ENCODE results near the gene NFKBIA.
A peak's percentile ranks its signal among the peaks of the same experiment; 100 is the strongest.

The NFKBIA gene

DNA sequence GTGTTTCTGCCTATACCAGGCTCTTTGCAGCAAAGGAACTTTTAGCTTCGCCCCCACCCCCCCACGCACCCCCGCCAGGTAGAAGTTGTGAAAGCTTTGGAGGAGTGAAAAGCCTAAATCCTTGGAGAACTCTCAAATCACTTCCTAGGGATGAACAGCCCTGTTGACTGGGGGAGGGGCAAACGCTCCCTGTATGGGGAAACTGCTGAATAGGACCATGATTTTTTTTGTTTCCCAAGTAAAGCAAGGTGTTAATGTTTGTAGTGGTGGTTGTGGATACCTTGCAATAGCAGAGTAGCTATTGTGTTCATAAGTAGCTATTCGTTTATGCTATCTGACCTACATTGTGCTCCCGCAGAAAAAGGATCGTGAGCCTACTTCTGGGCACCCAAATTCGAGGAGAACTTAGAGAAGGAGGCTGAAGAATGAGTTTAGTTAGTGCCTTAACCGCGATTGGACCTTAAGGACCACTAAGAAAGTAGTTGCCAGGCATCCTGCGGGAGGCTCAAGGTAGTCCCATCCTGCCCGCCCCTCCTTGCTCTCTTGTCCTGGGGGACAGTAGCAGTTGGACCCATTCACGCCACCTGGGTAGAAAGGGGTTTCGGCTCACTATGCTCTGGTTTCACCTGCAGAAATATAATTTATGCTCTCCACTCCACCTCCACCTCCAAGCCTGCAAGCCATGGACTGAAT, 901 bp upstream of the NFKBIA start:
- H3K36me3 ChIP-seq (ENCODE audit: low read depth), result peaks cover 33% of the 10 kb centered on the region
- ATAC-seq (ENCODE audit: low read depth) (no peak), DNase-seq (ENCODE audit: low spot score) (no peak)
- H3K9me3 ChIP-seq (ENCODE audit: severe bottlenecking), result no peaks in the 10 kb centered on the region
- peak overlapping the region; percentile 93 for H3K27ac ChIP-seq (ENCODE audit: poor library complexity, severe bottlenecking)
- no peaks in the 10 kb centered on the region for H3K27me3 ChIP-seq (ENCODE audit: insufficient read depth, poor library complexity, severe bottlenecking)
- H3K4me3 ChIP-seq (ENCODE audit: severe bottlenecking), result peak overlapping the region; percentile 92
- peaks cover 43% of the 10 kb centered on the region for H3K4me1 ChIP-seq (ENCODE audit: insufficient read depth, poor library complexity, severe bottlenecking)
- TF ChIP-seq, protein P1, sequence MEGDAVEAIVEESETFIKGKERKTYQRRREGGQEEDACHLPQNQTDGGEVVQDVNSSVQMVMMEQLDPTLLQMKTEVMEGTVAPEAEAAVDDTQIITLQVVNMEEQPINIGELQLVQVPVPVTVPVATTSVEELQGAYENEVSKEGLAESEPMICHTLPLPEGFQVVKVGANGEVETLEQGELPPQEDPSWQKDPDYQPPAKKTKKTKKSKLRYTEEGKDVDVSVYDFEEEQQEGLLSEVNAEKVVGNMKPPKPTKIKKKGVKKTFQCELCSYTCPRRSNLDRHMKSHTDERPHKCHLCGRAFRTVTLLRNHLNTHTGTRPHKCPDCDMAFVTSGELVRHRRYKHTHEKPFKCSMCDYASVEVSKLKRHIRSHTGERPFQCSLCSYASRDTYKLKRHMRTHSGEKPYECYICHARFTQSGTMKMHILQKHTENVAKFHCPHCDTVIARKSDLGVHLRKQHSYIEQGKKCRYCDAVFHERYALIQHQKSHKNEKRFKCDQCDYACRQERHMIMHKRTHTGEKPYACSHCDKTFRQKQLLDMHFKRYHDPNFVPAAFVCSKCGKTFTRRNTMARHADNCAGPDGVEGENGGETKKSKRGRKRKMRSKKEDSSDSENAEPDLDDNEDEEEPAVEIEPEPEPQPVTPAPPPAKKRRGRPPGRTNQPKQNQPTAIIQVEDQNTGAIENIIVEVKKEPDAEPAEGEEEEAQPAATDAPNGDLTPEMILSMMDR (IDR thresholded peaks at IDR 0.05; ENCODE audit: poor library complexity, severe bottlenecking), result no peak

DNA sequence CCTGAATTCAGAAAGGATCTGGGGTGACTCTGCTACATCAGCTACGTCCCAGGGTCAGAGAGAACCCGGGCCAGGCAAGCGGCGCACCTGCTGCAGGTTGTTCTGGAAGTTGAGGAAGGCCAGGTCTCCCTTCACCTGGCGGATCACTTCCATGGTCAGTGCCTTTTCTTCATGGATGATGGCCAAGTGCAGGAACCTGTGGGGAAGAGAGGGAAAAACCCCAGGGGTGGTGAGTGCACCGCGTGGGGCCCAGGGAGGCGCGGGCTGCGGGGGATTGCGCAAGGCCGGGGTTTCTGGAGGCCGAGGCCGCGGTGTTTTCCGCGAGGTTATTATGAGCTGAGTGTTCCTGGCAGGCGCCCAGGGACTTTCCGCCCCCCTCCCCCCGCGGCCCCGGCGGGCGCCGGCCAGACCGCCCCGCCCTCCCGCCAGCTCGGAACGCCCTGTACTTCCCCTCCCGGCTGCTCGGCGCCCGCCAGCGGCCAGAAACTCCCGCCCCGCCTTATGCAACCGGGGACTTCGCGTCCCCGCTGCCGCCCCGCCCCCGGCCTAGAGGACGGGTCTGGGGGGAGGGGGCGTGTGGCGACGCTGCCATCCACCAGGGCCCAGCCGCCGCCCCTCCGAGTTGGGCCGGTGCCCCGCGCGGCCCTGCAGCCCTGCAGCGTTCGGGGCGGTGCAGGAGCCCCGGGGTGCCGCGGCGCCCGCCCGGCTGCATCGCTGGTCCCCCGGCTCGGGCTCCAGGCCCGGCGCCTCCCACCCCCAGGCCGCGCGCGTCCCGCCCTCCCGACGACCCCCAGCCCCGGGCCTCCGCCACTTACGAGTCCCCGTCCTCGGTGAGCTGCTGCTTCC, 723 bp downstream of the NFKBIA start:
- ATAC-seq (ENCODE audit: low read depth), result peak; percentile 59
- Histone ChIP-seq H3K4me1 (ENCODE audit: insufficient read depth, poor library complexity, severe bottlenecking) (peaks cover 43% of the 10 kb centered on the region), H3K36me3 (ENCODE audit: low read depth) (peaks cover 38% of the 10 kb centered on the region), H3K27ac (ENCODE audit: poor library complexity, severe bottlenecking) (peak overlapping the region; percentile 93), H3K4me3 (ENCODE audit: severe bottlenecking) (peak overlapping the region; percentile 92), H3K27me3 (ENCODE audit: insufficient read depth, poor library complexity, severe bottlenecking) (no peaks in the 10 kb centered on the region), H3K9me3 (ENCODE audit: severe bottlenecking) (no peaks in the 10 kb centered on the region)
- DNase-seq (ENCODE audit: low spot score), result peak; percentile 96
- TF ChIP-seq, protein P1 (IDR thresholded peaks at IDR 0.05; ENCODE audit: poor library complexity, severe bottlenecking), result no peak

DNA sequence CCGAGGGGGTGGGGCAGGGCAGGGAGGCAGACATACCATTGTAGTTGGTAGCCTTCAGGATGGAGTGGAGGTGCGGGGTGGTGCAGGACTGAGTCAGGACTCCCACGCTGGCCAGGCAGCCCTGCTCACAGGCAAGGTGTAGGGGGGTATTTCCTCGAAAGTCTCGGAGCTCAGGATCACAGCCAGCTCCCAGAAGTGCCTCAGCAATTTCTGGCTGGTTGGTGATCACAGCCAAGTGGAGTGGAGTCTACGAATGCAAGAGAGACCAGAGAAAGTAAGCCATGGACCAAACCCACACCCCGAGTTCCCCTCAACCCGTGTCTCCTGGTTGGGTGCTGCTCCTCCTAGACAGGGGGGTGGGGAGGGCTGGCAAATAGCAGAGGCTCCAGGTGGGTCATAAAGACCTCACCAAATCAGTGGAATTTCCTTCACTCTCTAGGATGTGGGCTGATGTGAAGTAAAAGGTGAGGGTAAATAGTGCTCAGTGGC, 1.4 kb downstream of the NFKBIA start:
- H3K4me3 ChIP-seq (ENCODE audit: severe bottlenecking), result peak overlapping the region; percentile 92
- DNase-seq (ENCODE audit: low spot score) (no peak), ATAC-seq (ENCODE audit: low read depth) (peak; percentile 17; the same call in 1 of the 3 replicates)
- peaks cover 47% of the 10 kb centered on the region for H3K4me1 ChIP-seq (ENCODE audit: insufficient read depth, poor library complexity, severe bottlenecking)
- H3K9me3 ChIP-seq (ENCODE audit: severe bottlenecking), result no peaks in the 10 kb centered on the region
- no peaks in the 10 kb centered on the region for H3K27me3 ChIP-seq (ENCODE audit: insufficient read depth, poor library complexity, severe bottlenecking)
- peak overlapping the region; percentile 93 for H3K27ac ChIP-seq (ENCODE audit: poor library complexity, severe bottlenecking)
- peaks cover 38% of the 10 kb centered on the region for H3K36me3 ChIP-seq (ENCODE audit: low read depth)
- TF ChIP-seq, protein P1 (IDR thresholded peaks at IDR 0.05; ENCODE audit: poor library complexity, severe bottlenecking), result no peak

DNA sequence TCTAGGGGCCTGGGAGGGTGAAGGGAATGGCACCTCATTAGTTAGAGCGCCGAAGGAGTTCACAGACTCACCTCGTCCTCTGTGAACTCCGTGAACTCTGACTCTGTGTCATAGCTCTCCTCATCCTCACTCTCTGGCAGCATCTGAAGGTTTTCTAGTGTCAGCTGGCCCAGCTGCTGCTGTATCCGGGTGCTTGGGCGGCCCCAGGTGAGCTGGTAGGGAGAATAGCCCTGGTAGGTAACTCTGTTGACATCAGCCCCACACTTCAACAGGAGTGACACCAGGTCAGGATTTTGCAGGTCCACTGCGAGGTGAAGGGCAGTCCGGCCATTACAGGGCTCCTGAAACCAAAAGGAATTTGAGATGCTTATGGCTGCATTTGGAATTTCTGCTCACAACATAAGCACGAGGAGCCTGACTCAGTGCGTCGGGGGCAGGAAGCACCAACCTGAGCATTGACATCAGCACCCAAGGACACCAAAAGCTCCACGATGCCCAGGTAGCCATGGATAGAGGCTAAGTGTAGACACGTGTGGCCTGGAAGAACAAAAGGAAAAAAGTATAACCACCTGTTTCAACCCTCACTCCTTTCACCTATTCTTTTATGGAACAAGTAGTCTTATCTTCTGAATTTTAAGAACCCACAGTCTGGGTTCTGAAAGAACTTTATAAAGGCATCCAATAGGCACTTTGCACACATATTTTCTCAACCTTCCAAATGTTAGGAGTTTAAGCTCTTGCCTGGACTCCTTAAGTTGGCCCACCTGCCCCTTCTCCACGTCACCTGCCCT, 2.0 kb downstream of the NFKBIA start:
- ATAC-seq (ENCODE audit: low read depth) (no peak), DNase-seq (ENCODE audit: low spot score) (no peak)
- TF ChIP-seq, protein P1 (IDR thresholded peaks at IDR 0.05; ENCODE audit: poor library complexity, severe bottlenecking), result no peak
- H3K27me3 ChIP-seq (ENCODE audit: insufficient read depth, poor library complexity, severe bottlenecking), result no peaks in the 10 kb centered on the region
- peaks cover 38% of the 10 kb centered on the region for H3K36me3 ChIP-seq (ENCODE audit: low read depth)
- H3K4me3 ChIP-seq (ENCODE audit: severe bottlenecking), result peak overlapping the region; percentile 92
- H3K9me3 ChIP-seq (ENCODE audit: severe bottlenecking), result no peaks in the 10 kb centered on the region
- H3K27ac ChIP-seq (ENCODE audit: poor library complexity, severe bottlenecking), result peak overlapping the region; percentile 93
- peaks cover 50% of the 10 kb centered on the region for H3K4me1 ChIP-seq (ENCODE audit: insufficient read depth, poor library complexity, severe bottlenecking)
